ENCODE measurements around the gene LRMDA. TPM values are rescaled to one million over a fixed set of nuclear protein-coding genes. Genes with fewer than 3 reads are reported as not detected.

LRMDA gene
- total and polyA plus RNA-seq, 7 donors, result 2.8 to 22.2 (median 9.0) TPM

GRCh38 chr10:75672842-75673241 is 241.4 kb downstream of the LRMDA start:
- Histone ChIP-seq H3K9me3 (no peaks in the 10 kb centered on the region), H3K4me3 (no peak overlapping the region), H3K4me1 (peaks cover 0 to 19% (median 6%) of the 10 kb centered on the region in 4 donors), H3K36me3 (no peaks in the 10 kb centered on the region), H3K27me3 (no peaks in the 10 kb centered on the region), H3K27ac (no peak overlapping the region)
- intact Hi-C loops (cut with DNase I), result no loop called here
- TF ChIP-seq CTCF (IDR thresholded peaks at IDR 0.05) (no peak), POLR2AphosphoS5 (IDR thresholded peaks at IDR 0.05) (no peak), POLR2A (IDR thresholded peaks at IDR 0.05) (no peak), EP300 (IDR thresholded peaks at IDR 0.05) (no peak)
- no peak for DNase-seq
- 84 to 87% methylated on average over 4 of the region's 4 CpGs for WGBS, 2 donors

GRCh38 chr10:75677541-75677940 is 246.1 kb downstream of the LRMDA start:
- no peak for DNase-seq
- 85% methylated on average over 3 of the region's 3 CpGs for WGBS, 2 donors
- no peaks in the 10 kb centered on the region for H3K9me3 ChIP-seq
- H3K4me3 ChIP-seq, result no peak overlapping the region
- H3K27me3 ChIP-seq, result no peaks in the 10 kb centered on the region
- H3K4me1 ChIP-seq, result peaks cover 0 to 31% (median 11%) of the 10 kb centered on the region in 4 donors
- no peaks in the 10 kb centered on the region for H3K36me3 ChIP-seq
- intact Hi-C loops (cut with DNase I), result no loop called here
- TF ChIP-seq POLR2A (IDR thresholded peaks at IDR 0.05), result no peak
- no peak for TF ChIP-seq POLR2AphosphoS5 (IDR thresholded peaks at IDR 0.05)
- TF ChIP-seq CTCF (IDR thresholded peaks at IDR 0.05), result no peak
- TF ChIP-seq EP300 (IDR thresholded peaks at IDR 0.05), result no peak
- no peak overlapping the region for H3K27ac ChIP-seq

GRCh38 chr10:75678527-75678926 is 247.1 kb downstream of the LRMDA start:
- H3K27me3 ChIP-seq, result no peaks in the 10 kb centered on the region
- no peaks in the 10 kb centered on the region for H3K36me3 ChIP-seq
- peaks cover 0 to 41% (median 19%) of the 10 kb centered on the region in 4 donors for H3K4me1 ChIP-seq
- no peak overlapping the region for H3K27ac ChIP-seq
- intact Hi-C loops (cut with DNase I), result no loop called here
- WGBS, 2 donors, result 58 to 80% methylated on average over 4 of the region's 4 CpGs
- TF ChIP-seq CTCF (IDR thresholded peaks at IDR 0.05), result no peak
- TF ChIP-seq EP300 (IDR thresholded peaks at IDR 0.05), result no peak
- no peak for TF ChIP-seq POLR2AphosphoS5 (IDR thresholded peaks at IDR 0.05)
- no peak for TF ChIP-seq POLR2A (IDR thresholded peaks at IDR 0.05)
- no peaks in the 10 kb centered on the region for H3K9me3 ChIP-seq
- no peak for DNase-seq
- H3K4me3 ChIP-seq, result no peak overlapping the region

- Histone ChIP-seq H3K27me3 (no peaks in the 10 kb centered on the region), H3K9me3 (no peaks in the 10 kb centered on the region), H3K36me3 (no peaks in the 10 kb centered on the region), H3K27ac (no peak overlapping the region), H3K4me1 (peaks cover 0 to 51% (median 28%) of the 10 kb centered on the region in 4 donors), H3K4me3 (no peak overlapping the region)
- 83 to 84% methylated on average over 2 of the region's 2 CpGs for WGBS, 2 donors
- TF ChIP-seq EP300 (IDR thresholded peaks at IDR 0.05) (no peak), POLR2AphosphoS5 (IDR thresholded peaks at IDR 0.05) (no peak), POLR2A (IDR thresholded peaks at IDR 0.05) (no peak), CTCF (IDR thresholded peaks at IDR 0.05) (no peak)
- no peak for DNase-seq
- intact Hi-C loops (cut with DNase I), result no loop called here
Measured at GRCh38 chr10:75679536-75679935, 248.1 kb downstream of the LRMDA start.

- Histone ChIP-seq H3K9me3 (no peaks in the 10 kb centered on the region), H3K36me3 (no peaks in the 10 kb centered on the region), H3K4me3 (no peak overlapping the region), H3K27me3 (no peaks in the 10 kb centered on the region), H3K27ac (no peak overlapping the region), H3K4me1 (peaks cover 0 to 50% (median 30%) of the 10 kb centered on the region in 4 donors)
- TF ChIP-seq POLR2AphosphoS5 (IDR thresholded peaks at IDR 0.05) (no peak), EP300 (IDR thresholded peaks at IDR 0.05) (no peak), CTCF (IDR thresholded peaks at IDR 0.05) (no peak), POLR2A (IDR thresholded peaks at IDR 0.05) (no peak)
- DNase-seq, result no peak
- intact Hi-C loops (cut with DNase I), result loop anchor here (5.0 to 10.0 kb wide), 3 partner anchors 174 to 353 kb away; partner anchors contain the start of gene ZNF503
- 92 to 96% methylated on average over 7 of the region's 7 CpGs for WGBS, 2 donors
Measured at GRCh38 chr10:75681334-75681733, 249.9 kb downstream of the LRMDA start.

Measured in sigmoid colon (tissue), 7 donors.